Uterus (tissue), 2 donors: ENCODE data around the gene UPF2.

ENCODE experiments used
- POLR2A ChIP-seq, 2 donors: fragments of 450-650 bp; IDR thresholded peaks; one replicate each; pipeline ENCODE4 v1.6.1; 2016; ENCODE audit warnings: antibody characterized with exemption in 2 of 2, mild to moderate bottlenecking in 1 of 2, moderate library complexity in 1 of 2
- TF ChIP-seq, protein P1 (sequence below), 4 experiments: fragments of 200-600 bp in 2 of 4; fragments of 450-650 bp in 2 of 4; sonication (generic) in 2 of 4; IDR thresholded peaks; one replicate each; pipeline ENCODE4 v1.5.1; 2016 to 2019; ENCODE audit warnings: antibody characterized with exemption in 4 of 4, mild to moderate bottlenecking in 2 of 4, moderate library complexity in 1 of 4

- TF ChIP-seq, protein P1, sequence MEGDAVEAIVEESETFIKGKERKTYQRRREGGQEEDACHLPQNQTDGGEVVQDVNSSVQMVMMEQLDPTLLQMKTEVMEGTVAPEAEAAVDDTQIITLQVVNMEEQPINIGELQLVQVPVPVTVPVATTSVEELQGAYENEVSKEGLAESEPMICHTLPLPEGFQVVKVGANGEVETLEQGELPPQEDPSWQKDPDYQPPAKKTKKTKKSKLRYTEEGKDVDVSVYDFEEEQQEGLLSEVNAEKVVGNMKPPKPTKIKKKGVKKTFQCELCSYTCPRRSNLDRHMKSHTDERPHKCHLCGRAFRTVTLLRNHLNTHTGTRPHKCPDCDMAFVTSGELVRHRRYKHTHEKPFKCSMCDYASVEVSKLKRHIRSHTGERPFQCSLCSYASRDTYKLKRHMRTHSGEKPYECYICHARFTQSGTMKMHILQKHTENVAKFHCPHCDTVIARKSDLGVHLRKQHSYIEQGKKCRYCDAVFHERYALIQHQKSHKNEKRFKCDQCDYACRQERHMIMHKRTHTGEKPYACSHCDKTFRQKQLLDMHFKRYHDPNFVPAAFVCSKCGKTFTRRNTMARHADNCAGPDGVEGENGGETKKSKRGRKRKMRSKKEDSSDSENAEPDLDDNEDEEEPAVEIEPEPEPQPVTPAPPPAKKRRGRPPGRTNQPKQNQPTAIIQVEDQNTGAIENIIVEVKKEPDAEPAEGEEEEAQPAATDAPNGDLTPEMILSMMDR (IDR thresholded peaks at IDR 0.05) = peak; percentile 67 to 72 (median 70)
- no peak for TF ChIP-seq POLR2A (IDR thresholded peaks at IDR 0.05)
Observed at GRCh38 chr10:11986593-11987216, 55.9 kb downstream of the UPF2 start.
